B cell (primary cell): ENCODE measurements around the gene LRRC49. TPM values are rescaled to one million over a fixed set of nuclear protein-coding genes. Genes with fewer than 3 reads are reported as not detected.

Experiments
- ATAC-seq: fragments of 200-7000 bp; cut with Tn5 transposase; one replicate; pipeline ENCODE4 v1.10.0; 2021; ENCODE audit warnings: low read depth, mild to moderate bottlenecking, moderate number of reproducible peaks, moderate library complexity
- CTCF ChIA-PET: fragments of 350-600 bp; sonication (Branson Sonifier 250); formaldehyde crosslinking; loops from one replicate; lab custom pipeline; 2021; ENCODE audit warnings: antibody characterized with exemption, inconsistent platforms; lab: Charles Lee
- POLR2A ChIA-PET: fragments of 350-600 bp; sonication (Branson Sonifier 250); formaldehyde crosslinking; loops from one replicate; lab custom pipeline; 2021; ENCODE audit warnings: antibody characterized with exemption; lab: Charles Lee
- DNase-seq: peaks from one replicate; pipeline ENCODE4 v3.0.0; 2013
- H2AFZ ChIP-seq: 2 replicates; pipeline ENCODE4 v1.6.1; 2012; ENCODE audit warnings: mild to moderate bottlenecking, low read depth, low read length; ENCODE audit not compliant: insufficient read depth, poor library complexity, severe bottlenecking
- H3K27ac ChIP-seq, 2 donors: 1 replicate in 1 of 2; 2 replicates in 1 of 2; pipeline ENCODE4 v1.5.1; 2012 to 2013; ENCODE audit warnings: low read length in 2 of 2, mild to moderate bottlenecking in 2 of 2, moderate library complexity in 1 of 2
- H3K27me3 ChIP-seq, 4 experiments: fragments of 200-600 bp in 1 of 4; sonication (generic) in 1 of 4; replicated peaks in 1 of 4; 1 replicate in 2 of 4; 2 replicates in 2 of 4; pipeline versions ENCODE4 v1.6.1 to v1.7.0; 2013 to 2016; ENCODE audit warnings: low read length in 3 of 4, mild to moderate bottlenecking in 2 of 4, mixed read lengths in 1 of 4, moderate library complexity in 1 of 4; ENCODE audit not compliant: insufficient read depth in 4 of 4, control insufficient read depth in 3 of 4; ENCODE audit errors: control extremely low read depth in 1 of 4
- H3K36me3 ChIP-seq, 2 experiments: replicated peaks in 1 of 2; 1 replicate in 1 of 2; 2 replicates in 1 of 2; pipeline versions ENCODE4 v1.6.1 to v1.7.1; 2013; ENCODE audit warnings: low read length in 1 of 2; ENCODE audit not compliant: insufficient read depth in 2 of 2, control insufficient read depth in 1 of 2; ENCODE audit errors: control extremely low read depth in 1 of 2, extremely low read depth in 1 of 2
- H3K4me1 ChIP-seq, 2 donors: fragments of 200-600 bp in 1 of 2; sonication (generic) in 1 of 2; 1 replicate in 1 of 2; 2 replicates in 1 of 2; pipeline versions ENCODE4 v1.5.1 to v1.6.1; 2013 to 2017; ENCODE audit warnings: low read length in 2 of 2; ENCODE audit not compliant: control insufficient read depth in 2 of 2, insufficient read depth in 2 of 2
- H3K4me2 ChIP-seq: replicated peaks from 2 replicates; pipeline ENCODE3; 2012; ENCODE audit warnings: mild to moderate bottlenecking, low read depth, low read length; ENCODE audit not compliant: poor library complexity, severe bottlenecking
- H3K4me3 ChIP-seq, 5 experiments: fragments of 200-600 bp in 1 of 5; sonication (generic) in 1 of 5; 1 replicate in 3 of 5; 2 replicates in 2 of 5; pipeline versions ENCODE4 v1.5.1 to v1.7.0; 2011 to 2016; ENCODE audit warnings: low read length in 4 of 5, mild to moderate bottlenecking in 4 of 5, low read depth in 2 of 5, control low read depth in 1 of 5, moderate library complexity in 1 of 5; ENCODE audit not compliant: insufficient read depth in 1 of 5; ENCODE audit errors: control extremely low read depth in 1 of 5, extremely low read depth in 1 of 5
- H3K79me2 ChIP-seq: fragments of 200-600 bp; sonication (generic); one replicate; pipeline ENCODE4 v1.6.0; 2016; ENCODE audit warnings: low read length; ENCODE audit not compliant: control insufficient read depth, insufficient read depth
- H3K9ac ChIP-seq: fragments of 200-600 bp; sonication (generic); 2 replicates; pipeline ENCODE4 v1.6.1; 2017; ENCODE audit warnings: mild to moderate bottlenecking, low read length, moderate library complexity
- H3K9me3 ChIP-seq, 3 donors: one replicate each; pipeline versions ENCODE4 v1.6.1 to v1.7.1; 2013; ENCODE audit warnings: low read length in 2 of 3; ENCODE audit not compliant: control insufficient read depth in 2 of 3, insufficient read depth in 1 of 3; ENCODE audit errors: control extremely low read depth in 1 of 3
- H4K20me1 ChIP-seq: 2 replicates; pipeline ENCODE4 v1.6.0; 2012; ENCODE audit warnings: mild to moderate bottlenecking, low read length; ENCODE audit not compliant: insufficient read depth, control insufficient read depth, poor library complexity, severe bottlenecking
- H3K27ac Mint-ChIP-seq: one replicate; pipeline ENCODE4 v1.8.0; 2021; ENCODE audit warnings: mixed read lengths
- H3K27me3 Mint-ChIP-seq: one replicate; pipeline ENCODE4 v1.8.0; 2021; ENCODE audit warnings: mixed read lengths
- H3K4me1 Mint-ChIP-seq: one replicate; pipeline ENCODE4 v1.8.0; 2021; ENCODE audit warnings: mixed read lengths
- H3K4me3 Mint-ChIP-seq: one replicate; pipeline ENCODE4 v1.8.0; 2021; ENCODE audit warnings: mixed read lengths
- H3K9me3 Mint-ChIP-seq: one replicate; pipeline ENCODE4 v1.8.0; 2022; ENCODE audit warnings: mixed read lengths; ENCODE audit not compliant: insufficient read depth
- EZH2 ChIP-seq: IDR thresholded peaks from 2 replicates; pipeline ENCODE4 v1.6.1; 2012; ENCODE audit warnings: borderline replicate concordance, low read depth, mild to moderate bottlenecking, moderate library complexity, low read length; ENCODE audit not compliant: insufficient read depth, poor library complexity, severe bottlenecking
- WGBS: methylation state at CpG from one replicate; pipeline ENCODE4 v1.1.5; 2013; ENCODE audit warnings: missing lambda C conversion rate; ENCODE audit not compliant: insufficient coverage; 5-methylcytosine and 5-hydroxymethylcytosine counted together
- intact Hi-C: fragments of 100-400 bp; cut with micrococcal nuclease; formaldehyde crosslinking; loops from one replicate; pipeline ENCODE4 v1.10.0; 2022
- polyA plus RNA-seq: library from polyadenylated mRNA; depleted of rRNA; stranded (reverse); fragments of >200 nt; gene quantifications from 2 replicates; pipeline ENCODE4 v1.2.3, GENCODE V29; 2012
- total RNA-seq, 2 donors: library from RNA; stranded (reverse); fragments of 120-200 nt in 1 of 2; gene quantifications; 1 replicate in 1 of 2; 2 replicates in 1 of 2; pipeline versions ENCODE4 v1.2.3 to v1.2.4, GENCODE V29; 2013 to 2022
- TF ChIP-seq, protein P1 (sequence below): fragments of 200-600 bp; IDR thresholded peaks from one replicate; pipeline ENCODE4 v1.8.0; 2022; ENCODE audit warnings: antibody characterized with exemption, mild to moderate bottlenecking

Gene LRRC49
- total and polyA plus RNA-seq, 2 donors (not counting 1 experiment from before 2014, with no cell fraction given): 0.22 to 1.4 TPM

DNA sequence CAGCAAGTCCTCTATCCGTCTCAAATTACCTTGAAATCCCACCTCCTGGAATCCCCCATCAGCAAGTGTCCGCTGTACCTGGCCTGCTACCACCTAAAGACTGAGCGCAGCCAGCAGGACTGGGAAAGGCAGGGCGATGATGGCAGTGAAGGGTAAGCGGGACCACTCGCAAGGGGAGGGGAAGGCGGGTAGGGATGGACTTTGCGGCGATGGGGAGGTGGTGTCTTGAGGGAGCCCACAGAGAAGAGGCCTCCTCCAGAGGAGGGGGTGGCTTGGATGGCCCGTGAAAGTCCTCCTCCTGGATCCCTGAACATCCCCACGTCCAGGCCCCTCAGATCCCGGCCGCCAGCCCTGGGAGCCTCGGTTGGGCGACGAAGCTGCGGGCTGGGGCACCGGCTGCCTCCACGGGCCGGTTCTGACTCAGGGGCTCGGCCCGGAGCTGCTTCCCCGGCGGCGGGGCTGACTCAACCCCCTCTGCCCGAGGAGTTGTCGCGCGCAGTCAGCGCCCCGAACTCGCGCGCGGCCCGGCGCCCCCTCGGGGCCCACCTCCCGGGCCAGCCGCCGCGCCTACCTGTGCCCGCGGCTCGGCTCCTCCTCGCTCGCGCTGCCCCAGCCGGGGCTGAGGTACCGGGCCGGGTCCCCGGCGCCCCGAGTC lies 39.2 kb upstream of the LRRC49 start:
- H3K4me1 Mint-ChIP-seq: peaks cover 11% of the 10 kb centered on the region
- Histone ChIP-seq H3K79me2 (no peaks in the 10 kb centered on the region), H3K27ac (no peak overlapping the region), H3K4me1 (peaks cover 0 to 9% of the 10 kb centered on the region in 2 donors), H3K4me3 (peak overlapping the region in 3 of 5 experiments; percentile 30 to 35 (median 33)), H3K27me3 (peaks cover 0 to 24% (median 19%) of the 10 kb centered on the region in 4 experiments), H3K9ac (no peak overlapping the region), H2AFZ (peak overlapping the region; percentile 38), H3K36me3 (no peaks in the 10 kb centered on the region), H4K20me1 (no peaks in the 10 kb centered on the region), H3K9me3 (peaks cover 0 to 2% (median 0%) of the 10 kb centered on the region in 3 donors), H3K4me2 (peak overlapping the region; percentile 73)
- intact Hi-C loops: no loop called here
- ATAC-seq: peak; percentile 31
- POLR2A ChIA-PET: no interaction called here
- WGBS: 9% methylated on average over 48 of the region's 54 CpGs
- peak; percentile 6 for DNase-seq
- H3K27me3 Mint-ChIP-seq: peaks cover 54% of the 10 kb centered on the region
- H3K27ac Mint-ChIP-seq: no peak overlapping the region
- H3K4me3 Mint-ChIP-seq: peak overlapping the region; percentile 62
- CTCF ChIA-PET: no interaction called here
- TF ChIP-seq EZH2: no peak
- TF ChIP-seq, protein P1, sequence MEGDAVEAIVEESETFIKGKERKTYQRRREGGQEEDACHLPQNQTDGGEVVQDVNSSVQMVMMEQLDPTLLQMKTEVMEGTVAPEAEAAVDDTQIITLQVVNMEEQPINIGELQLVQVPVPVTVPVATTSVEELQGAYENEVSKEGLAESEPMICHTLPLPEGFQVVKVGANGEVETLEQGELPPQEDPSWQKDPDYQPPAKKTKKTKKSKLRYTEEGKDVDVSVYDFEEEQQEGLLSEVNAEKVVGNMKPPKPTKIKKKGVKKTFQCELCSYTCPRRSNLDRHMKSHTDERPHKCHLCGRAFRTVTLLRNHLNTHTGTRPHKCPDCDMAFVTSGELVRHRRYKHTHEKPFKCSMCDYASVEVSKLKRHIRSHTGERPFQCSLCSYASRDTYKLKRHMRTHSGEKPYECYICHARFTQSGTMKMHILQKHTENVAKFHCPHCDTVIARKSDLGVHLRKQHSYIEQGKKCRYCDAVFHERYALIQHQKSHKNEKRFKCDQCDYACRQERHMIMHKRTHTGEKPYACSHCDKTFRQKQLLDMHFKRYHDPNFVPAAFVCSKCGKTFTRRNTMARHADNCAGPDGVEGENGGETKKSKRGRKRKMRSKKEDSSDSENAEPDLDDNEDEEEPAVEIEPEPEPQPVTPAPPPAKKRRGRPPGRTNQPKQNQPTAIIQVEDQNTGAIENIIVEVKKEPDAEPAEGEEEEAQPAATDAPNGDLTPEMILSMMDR: no peak
- H3K9me3 Mint-ChIP-seq: no peaks in the 10 kb centered on the region

DNA sequence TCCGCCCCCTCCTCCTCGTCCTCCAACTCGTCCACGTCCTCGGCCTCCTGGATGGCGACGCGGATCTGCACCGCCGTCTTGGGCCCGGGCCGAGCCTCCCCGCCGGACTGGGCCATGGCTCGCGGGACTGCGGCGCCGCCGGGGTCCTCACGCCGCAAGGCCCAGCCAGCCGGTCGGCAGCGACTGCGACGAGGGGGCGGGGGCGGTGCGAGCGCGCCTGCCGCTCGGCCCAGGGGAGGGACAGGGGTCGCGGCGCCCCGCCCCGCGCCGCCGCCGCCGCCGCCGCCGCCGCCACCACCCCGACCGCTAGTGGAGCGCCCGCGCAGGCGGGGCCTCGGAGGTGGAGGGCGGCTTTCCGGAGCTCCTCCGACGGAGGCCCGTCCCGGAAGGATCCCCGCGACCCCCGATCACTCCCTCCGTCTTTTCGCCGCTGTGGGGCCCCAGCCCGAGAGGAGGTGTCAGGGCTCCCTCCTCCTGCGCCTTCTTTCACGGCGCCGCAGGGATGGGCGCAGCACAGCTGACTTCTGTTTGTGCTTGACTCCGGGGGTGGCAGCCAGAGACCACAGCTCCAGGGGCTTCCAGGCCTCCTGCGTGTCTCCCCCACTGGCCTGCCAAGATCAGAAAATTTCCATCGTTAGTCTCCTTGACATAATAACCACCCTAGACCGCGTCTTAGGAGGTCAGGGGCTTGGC lies 38.5 kb upstream of the LRRC49 start, which contains the start of gene LARP6:
Gene LARP6, minus strand, starts transcription at position 185 of the 693 bp plus-strand sequence. Its CDS starts 69 bp downstream, at position 116.
- H3K9ac ChIP-seq: no peak within 1 kb of the TSS
- POLR2A ChIA-PET: no interaction called here
- ATAC-seq (peak; percentile 51), DNase-seq (peak; percentile 34)
- no peaks in the 10 kb centered on the region for H3K36me3 ChIP-seq
- H3K27ac ChIP-seq: no peak within 1 kb of the TSS
- peak within 1 kb of the TSS in 3 of 5 experiments; percentile 30 to 35 (median 33) for H3K4me3 ChIP-seq
- Mint-ChIP-seq H3K27me3 (peaks cover 57% of the 10 kb centered on the region), H3K4me3 (peak within 1 kb of the TSS; percentile 82), H3K27ac (no peak within 1 kb of the TSS), H3K9me3 (no peaks in the 10 kb centered on the region), H3K4me1 (peaks cover 11% of the 10 kb centered on the region)
- no peaks in the 10 kb centered on the region for H4K20me1 ChIP-seq
- TF ChIP-seq, protein P1: no peak
- no peak for TF ChIP-seq EZH2
- CTCF ChIA-PET: no interaction called here
- peak within 1 kb of the TSS; percentile 38 for H2AFZ ChIP-seq
- H3K9me3 ChIP-seq: peaks cover 0 to 2% (median 0%) of the 10 kb centered on the region in 3 donors
- peaks cover 0 to 24% (median 19%) of the 10 kb centered on the region in 4 experiments for H3K27me3 ChIP-seq
- intact Hi-C loops: no loop called here
- H3K4me2 ChIP-seq: peak within 1 kb of the TSS; percentile 73
- 2% methylated on average over 78 of the region's 78 CpGs for WGBS
- H3K79me2 ChIP-seq: no peaks in the 10 kb centered on the region
- peaks cover 0 to 9% of the 10 kb centered on the region in 2 donors for H3K4me1 ChIP-seq
